GM06990 (cell line): Measurements from ENCODE around the gene CCDC51.

Experiments
- DNase-seq: peaks from one replicate; pipeline ENCODE4 v3.0.0-alpha.2; 2011; ENCODE audit not compliant: insufficient read length; ENCODE audit errors: extremely low read depth
- H3K27me3 ChIP-seq: replicated peaks from 2 replicates; pipeline ENCODE4 v1.6.0; 2011; ENCODE audit warnings: low read length; ENCODE audit not compliant: control insufficient read depth, insufficient read depth
- H3K36me3 ChIP-seq: 2 replicates; pipeline ENCODE4 v1.5.1; 2011; ENCODE audit warnings: low read length; ENCODE audit not compliant: control insufficient read depth, insufficient read depth
- H3K4me3 ChIP-seq: replicated peaks from 2 replicates; pipeline ENCODE4 v1.5.1; 2011; ENCODE audit warnings: low read depth, mild to moderate bottlenecking, control low read depth, low read length
- CTCF ChIP-seq: IDR thresholded peaks from 2 replicates; pipeline ENCODE4 v1.5.1; 2011; ENCODE audit warnings: low read length, control low read depth, mild to moderate bottlenecking, inconsistent platforms; ENCODE audit not compliant: insufficient read depth, poor library complexity, severe bottlenecking

The CCDC51 gene

GRCh38 chr3:48406443-48407431 lies 33.2 kb downstream of the CCDC51 start:
- H3K4me3 ChIP-seq, result no peak overlapping the region
- no peaks in the 10 kb centered on the region for H3K27me3 ChIP-seq
- TF ChIP-seq CTCF, result no peak
- no peak for DNase-seq
- no peaks in the 10 kb centered on the region; the same call in 1 of the 2 replicates for H3K36me3 ChIP-seq

GRCh38 chr3:48405971-48406370 lies 33.9 kb downstream of the CCDC51 start:
- H3K36me3 ChIP-seq, result no peaks in the 10 kb centered on the region; the same call in 1 of the 2 replicates
- DNase-seq, result no peak
- TF ChIP-seq CTCF, result no peak

DNA sequence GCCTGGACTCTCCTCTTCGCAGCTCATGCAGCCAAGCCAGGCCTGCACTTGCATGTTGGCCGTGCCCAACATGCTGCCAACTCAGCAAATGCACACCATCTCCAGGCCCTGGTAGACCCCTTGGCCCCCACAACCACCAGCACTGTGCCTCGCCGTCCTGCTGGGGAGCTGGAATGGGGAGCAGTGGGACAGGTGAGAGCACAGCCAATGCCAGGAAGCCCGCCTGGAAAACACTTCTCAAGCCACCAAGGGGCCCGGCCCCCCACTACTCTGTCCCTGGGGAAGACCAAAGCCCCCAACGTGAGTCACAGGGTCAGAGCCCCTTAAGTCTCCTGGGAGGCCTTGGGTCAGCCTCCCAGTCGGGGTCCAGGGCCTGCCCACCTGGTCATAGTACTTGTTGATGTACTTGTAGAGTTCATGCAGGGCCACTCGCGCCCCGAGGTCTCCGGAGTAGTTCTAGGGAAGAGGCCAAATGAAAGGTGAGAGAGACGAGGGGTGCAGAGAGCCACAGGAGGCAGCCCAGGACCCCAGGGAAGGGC lies 34.5 kb downstream of the CCDC51 start:
- DNase-seq, result no peak
- TF ChIP-seq CTCF, result no peak

More at GRCh38 chr3:48405971-48406370, 33.9 kb downstream of the CCDC51 start:
- H3K4me3 ChIP-seq, result no peak overlapping the region
- no peaks in the 10 kb centered on the region for H3K27me3 ChIP-seq

GRCh38 chr3:48404440-48405342 lies 35.2 kb downstream of the CCDC51 start:
- H3K27me3 ChIP-seq, result no peaks in the 10 kb centered on the region
- H3K4me3 ChIP-seq, result no peak overlapping the region
- H3K36me3 ChIP-seq, result no peaks in the 10 kb centered on the region; the same call in 1 of the 2 replicates
- DNase-seq, result no peak
- no peak for TF ChIP-seq CTCF

More for the DNA sequence above, 34.5 kb downstream of the CCDC51 start:
- no peaks in the 10 kb centered on the region for H3K27me3 ChIP-seq
- no peaks in the 10 kb centered on the region; the same call in 1 of the 2 replicates for H3K36me3 ChIP-seq
- no peak overlapping the region for H3K4me3 ChIP-seq

DNA sequence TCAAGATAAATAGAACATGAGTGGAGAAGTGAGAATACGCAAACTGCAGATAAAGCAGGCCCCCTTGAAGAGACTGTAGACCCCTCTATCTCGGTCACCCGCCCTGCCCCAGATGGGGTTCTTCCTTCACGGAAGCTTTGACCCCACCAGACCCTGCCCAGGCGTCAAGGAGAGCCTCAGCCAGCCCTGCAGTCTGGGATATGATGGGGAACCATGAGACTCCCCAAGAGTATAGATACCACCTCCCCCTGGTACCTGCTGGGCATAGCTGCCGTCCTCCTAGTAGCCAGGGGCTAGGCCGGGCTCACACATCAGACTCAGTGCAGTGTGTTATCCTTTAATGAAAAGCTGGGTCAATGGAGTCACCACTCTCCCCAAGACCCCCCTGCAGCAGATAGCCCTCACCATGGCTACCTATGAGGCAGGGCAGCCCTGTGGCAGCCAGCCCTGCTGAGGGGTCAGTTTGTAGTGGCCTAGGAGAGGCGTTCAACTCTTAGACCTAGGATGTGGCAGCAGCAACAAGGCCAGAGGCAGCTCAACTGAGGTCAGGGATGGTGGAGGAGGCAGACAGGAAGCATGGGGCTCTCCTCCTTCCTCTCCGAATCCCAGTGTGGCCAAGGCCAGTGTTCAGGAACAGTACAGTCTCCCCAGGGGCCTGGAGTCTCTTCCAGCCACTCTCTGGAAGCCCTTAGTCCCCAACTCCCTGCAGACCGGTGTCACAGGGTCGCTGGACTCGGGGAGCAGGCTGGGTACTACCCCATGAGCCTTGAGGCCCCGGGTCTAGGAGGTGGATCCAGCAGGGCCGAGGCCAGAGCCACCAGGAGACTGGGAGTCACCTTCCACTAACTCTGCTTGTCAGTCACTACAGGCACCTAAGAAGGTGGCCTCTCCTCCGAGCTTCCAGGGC lies 36.1 kb downstream of the CCDC51 start:
- no peak for DNase-seq
- H3K4me3 ChIP-seq, result no peak overlapping the region
- TF ChIP-seq CTCF, result peak; percentile 4
- no peaks in the 10 kb centered on the region for H3K27me3 ChIP-seq
- H3K36me3 ChIP-seq, result no peaks in the 10 kb centered on the region
